ENCODE results near the gene CHCT1. TPM values are rescaled to one million over a fixed set of nuclear protein-coding genes. Genes with fewer than 3 reads are reported as not detected.

CHCT1 gene
- total RNA-seq, 1 donor from 2014 or later, result not detected

DNA sequence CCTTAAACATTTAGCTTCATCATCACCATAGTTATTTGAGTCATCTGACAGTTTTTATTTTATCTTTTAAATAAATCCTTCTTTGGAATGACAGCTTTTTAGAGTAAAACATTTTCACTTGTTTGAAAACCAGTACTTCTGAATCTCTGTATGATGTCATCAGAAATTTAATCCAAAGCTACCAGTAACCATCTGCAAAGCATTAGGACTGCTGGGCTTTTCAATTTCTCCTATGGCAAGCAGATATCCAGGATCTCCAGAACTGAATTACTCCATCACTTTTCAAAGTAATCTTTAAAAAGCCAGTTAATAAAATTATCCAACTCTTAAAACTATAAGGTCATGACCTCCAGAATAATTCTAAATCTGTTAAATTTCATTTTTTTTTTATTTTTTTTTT is 51.5 kb downstream of the CHCT1 start:
- no peak for ATAC-seq
- intact Hi-C loops (cut with micrococcal nuclease), result no loop called here
- no peak for DNase-seq

Other genes starting within 250 kb of the CHCT1 start
- gene USP32, start 30.4 kb upstream of the CHCT1 start, total RNA-seq, result 26.2 TPM
- gene APPBP2, start 103.8 kb downstream of the CHCT1 start, total RNA-seq, result 22.7 TPM
- gene PPM1D, start 177.7 kb downstream of the CHCT1 start, total RNA-seq, result 7.4 TPM

Measured in left ventricle myocardium superior (tissue), 1 donor.